Activated CD8-positive, alpha-beta memory T cell treated with anti-CD3 and anti-CD28 coated beads, Interleukin-2, amount 50 U/mL, for 24 hours (primary cell): ENCODE data around the gene SERINC5.

Experiments
- DNase-seq: peaks from one replicate; pipeline ENCODE4 v3.0.0-alpha.2; 2020; ENCODE audit errors: extremely low read depth

Gene SERINC5

GRCh38 chr5:80068775-80069174, 187.1 kb downstream of the SERINC5 start:
- no peak for DNase-seq

GRCh38 chr5:80068246-80068636, 187.6 kb downstream of the SERINC5 start:
- DNase-seq, result no peak

GRCh38 chr5:80067531-80068245, 188.2 kb downstream of the SERINC5 start:
- DNase-seq, result no peak

GRCh38 chr5:80067016-80067415, 188.8 kb downstream of the SERINC5 start:
- no peak for DNase-seq

- no peak for DNase-seq
Observed at GRCh38 chr5:80064124-80064523, 191.7 kb downstream of the SERINC5 start.
